Measurements from ENCODE around the gene NEGR1. TPM values are rescaled to one million over a fixed set of nuclear protein-coding genes. Genes with fewer than 3 reads are reported as not detected.

Gene NEGR1
- total RNA-seq, 4 donors from 2014 or later = 4.1 to 12.4 (median 10.2) TPM

GRCh38 chr1:72060466-72061245, 221.7 kb downstream of the NEGR1 start:
- no peaks in the 10 kb centered on the region for H3K4me1 ChIP-seq
- no peak overlapping the region for H3K4me3 ChIP-seq (replicated peaks in 1 of 3)
- H3K27ac ChIP-seq = no peak overlapping the region
- intact Hi-C loops (cut with DNase I) = no loop called here
- no peaks in the 10 kb centered on the region for H3K9me3 ChIP-seq
- H3K27me3 ChIP-seq = no peaks in the 10 kb centered on the region
- 80 to 89% methylated on average over 3 of the region's 3 CpGs for WGBS, 2 donors
- no peak for TF ChIP-seq POLR2A (IDR thresholded peaks at IDR 0.05)
- TF ChIP-seq CTCF (IDR thresholded peaks at IDR 0.05) = no peak
- DNase-seq = no peak
- H3K36me3 ChIP-seq = no peaks in the 10 kb centered on the region

GRCh38 chr1:72056516-72056915, 225.8 kb downstream of the NEGR1 start:
- intact Hi-C loops (cut with DNase I) = no loop called here
- TF ChIP-seq POLR2A (IDR thresholded peaks at IDR 0.05) (no peak), CTCF (IDR thresholded peaks at IDR 0.05) (no peak)
- DNase-seq = no peak
- Histone ChIP-seq H3K9me3 (no peaks in the 10 kb centered on the region), H3K4me3 (replicated peaks in 1 of 3) (no peak overlapping the region), H3K27ac (no peak overlapping the region), H3K4me1 (no peaks in the 10 kb centered on the region), H3K36me3 (no peaks in the 10 kb centered on the region), H3K27me3 (no peaks in the 10 kb centered on the region)
- 92 to 93% methylated on average over 2 of the region's 2 CpGs for WGBS, 2 donors

- 79 to 82% methylated on average over 2 of the region's 2 CpGs for WGBS, 2 donors
- TF ChIP-seq POLR2A (IDR thresholded peaks at IDR 0.05) (no peak), CTCF (IDR thresholded peaks at IDR 0.05) (no peak)
Measured at GRCh38 chr1:72051538-72051937, 230.8 kb downstream of the NEGR1 start.

GRCh38 chr1:72050551-72050950, 231.8 kb downstream of the NEGR1 start:
- H3K27me3 ChIP-seq = no peaks in the 10 kb centered on the region
- H3K4me1 ChIP-seq = no peaks in the 10 kb centered on the region
- no peak overlapping the region for H3K4me3 ChIP-seq (replicated peaks in 1 of 3)
- no peaks in the 10 kb centered on the region for H3K36me3 ChIP-seq
- DNase-seq = no peak
- no peaks in the 10 kb centered on the region for H3K9me3 ChIP-seq
- TF ChIP-seq POLR2A (IDR thresholded peaks at IDR 0.05) = no peak
- TF ChIP-seq CTCF (IDR thresholded peaks at IDR 0.05) = no peak
- H3K27ac ChIP-seq = no peak overlapping the region
- intact Hi-C loops (cut with DNase I) = no loop called here

More at GRCh38 chr1:72051538-72051937, 230.8 kb downstream of the NEGR1 start:
- intact Hi-C loops (cut with DNase I) = no loop called here
- no peak overlapping the region for H3K4me3 ChIP-seq (replicated peaks in 1 of 3)
- no peak overlapping the region for H3K27ac ChIP-seq
- H3K4me1 ChIP-seq = no peaks in the 10 kb centered on the region
- H3K9me3 ChIP-seq = no peaks in the 10 kb centered on the region
- DNase-seq = no peak
- no peaks in the 10 kb centered on the region for H3K27me3 ChIP-seq
- H3K36me3 ChIP-seq = no peaks in the 10 kb centered on the region

GRCh38 chr1:72037745-72038343, 244.5 kb downstream of the NEGR1 start:
- no peak for TF ChIP-seq POLR2A (IDR thresholded peaks at IDR 0.05)
- peak in 4 of 6 experiments; percentile 26 to 69 (median 60) for TF ChIP-seq CTCF (IDR thresholded peaks at IDR 0.05)
- Histone ChIP-seq H3K4me3 (replicated peaks in 1 of 3) (no peak overlapping the region), H3K9me3 (no peaks in the 10 kb centered on the region), H3K27me3 (no peaks in the 10 kb centered on the region), H3K4me1 (no peaks in the 10 kb centered on the region), H3K27ac (no peak overlapping the region), H3K36me3 (no peaks in the 10 kb centered on the region)
- intact Hi-C loops (cut with DNase I) = no loop called here
- DNase-seq = peak; percentile 40 to 52
- 57 to 58% methylated on average over 3 of the region's 3 CpGs for WGBS, 2 donors

All from thyroid gland (tissue), 4 donors.